Upper lobe of left lung (tissue), 6 donors: ENCODE measurements around the gene SULT1C2. TPM values are rescaled to one million over a fixed set of nuclear protein-coding genes. Genes with fewer than 3 reads are reported as not detected.
"Not testable (repeated sequence)": the region's sequence is repeated elsewhere in the genome, so short reads cannot be mapped to it uniquely, and the experiment has no call there.

Experiments used
- ATAC-seq, 2 donors: fragments of 200-7000 bp; cut with Tn5 transposase; one replicate each; pipeline ENCODE4 v1.9.1; 2022; ENCODE audit warnings: mild to moderate bottlenecking in 2 of 2, moderate library complexity in 2 of 2; ENCODE audit not compliant: low FRiP score in 2 of 2
- DNase-seq, 2 donors: peaks; one replicate each; pipeline ENCODE4 v3.0.0-alpha.2; 2019 to 2020
- H3K27ac ChIP-seq, 4 donors: fragments of 200-600 bp; sonication (generic); one replicate each; pipeline ENCODE4 v1.5.1; 2016 to 2019
- H3K27me3 ChIP-seq, 4 donors: fragments of 200-600 bp; sonication (generic); one replicate each; pipeline ENCODE4 v1.5.1; 2017 to 2019
- H3K36me3 ChIP-seq, 4 donors: fragments of 200-600 bp; sonication (generic); one replicate each; pipeline ENCODE4 v1.5.1; 2016 to 2019
- H3K4me1 ChIP-seq, 4 donors: fragments of 200-600 bp; sonication (generic); one replicate each; pipeline ENCODE4 v1.5.1; 2018 to 2019
- H3K4me3 ChIP-seq, 4 donors: fragments of 200-600 bp; sonication (generic); one replicate each; pipeline ENCODE4 v1.5.1; 2017 to 2019; ENCODE audit warnings: mild to moderate bottlenecking in 2 of 4, moderate library complexity in 1 of 4
- H3K9me3 ChIP-seq, 4 donors: fragments of 200-600 bp; sonication (generic); one replicate each; pipeline ENCODE4 v1.5.1; 2018 to 2019
- CTCF ChIP-seq, 6 experiments: fragments of 450-650 bp in 4 of 6; fragments of 200-600 bp in 2 of 6; sonication (generic) in 2 of 6; IDR thresholded peaks; one replicate each; pipeline ENCODE4 v1.5.1; 2016 to 2019; ENCODE audit warnings: antibody characterized with exemption in 6 of 6
- EP300 ChIP-seq, 4 donors: sonication (generic); formaldehyde crosslinking; IDR thresholded peaks; one replicate each; pipeline ENCODE4 v1.5.1; 2017; ENCODE audit warnings: antibody characterized with exemption in 4 of 4, control low read depth in 2 of 4
- POLR2A ChIP-seq, 4 donors: fragments of 450-650 bp; IDR thresholded peaks; one replicate each; pipeline ENCODE4 v1.5.1; 2016 to 2017; ENCODE audit warnings: antibody characterized with exemption in 4 of 4, mild to moderate bottlenecking in 2 of 4
- POLR2AphosphoS5 ChIP-seq, 2 donors: sonication (generic); formaldehyde crosslinking; IDR thresholded peaks; one replicate each; pipeline ENCODE4 v1.5.1; 2017; ENCODE audit warnings: antibody characterized with exemption in 2 of 2
- WGBS, 2 donors: methylation state at CpG; one replicate each; pipeline ENCODE4 v1.1.5; 2017 to 2018; 5-methylcytosine and 5-hydroxymethylcytosine counted together
- total RNA-seq, 6 donors: library from RNA; depleted of rRNA in 4 of 6; stranded (reverse); fragments of >200 nt in 4 of 6; gene quantifications; one replicate each; pipeline versions ENCODE4 v1.1.0 to v1.2.1, GENCODE V29; 2016 to 2021
- donor health status: DM: no; HTN: no; CAD: no; lungs with moderate emphysema.
- donor health status: DM: no; HTN: yes; CAD: no; lungs with severe emphysema.

SULT1C2 gene
- total RNA-seq, 6 donors from 2014 or later, result 0.49 to 7.7 (median 4.8) TPM

DNA sequence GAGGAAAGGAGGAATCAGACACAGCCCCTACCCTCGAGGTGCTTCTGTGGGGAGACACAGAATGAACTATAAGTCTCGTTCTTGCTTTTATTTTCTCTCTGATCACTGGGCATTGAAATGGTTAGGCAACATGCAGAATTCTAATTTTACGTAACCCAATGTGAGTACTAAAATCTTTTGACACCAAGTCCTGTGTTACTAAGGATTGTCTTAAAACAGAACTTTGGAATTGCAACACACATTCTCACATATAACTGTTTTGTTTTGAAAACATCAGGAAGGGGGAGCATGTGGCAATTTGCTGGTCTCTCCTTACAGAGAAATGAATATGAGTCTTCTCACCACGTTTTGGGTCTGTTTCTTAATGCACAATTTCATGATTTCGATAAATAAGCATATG, 65.4 kb downstream of the SULT1C2 start:
- Histone ChIP-seq H3K27ac (no peak overlapping the region), H3K4me1 (no peaks in the 10 kb centered on the region), H3K4me3 (no peak overlapping the region), H3K27me3 (no peaks in the 10 kb centered on the region), H3K9me3 (no peaks in the 10 kb centered on the region), H3K36me3 (no peaks in the 10 kb centered on the region)
- ATAC-seq (no peak), DNase-seq (no peak)
- TF ChIP-seq EP300 (IDR thresholded peaks at IDR 0.05) (no peak), POLR2A (IDR thresholded peaks at IDR 0.05) (no peak), CTCF (IDR thresholded peaks at IDR 0.05) (no peak), POLR2AphosphoS5 (IDR thresholded peaks at IDR 0.05) (no peak)
- WGBS, 2 donors, result 50 to 60% methylated on average over 5 of the region's 5 CpGs

GRCh38 chr2:108355906-108356734, 67.4 kb downstream of the SULT1C2 start:
- Histone ChIP-seq H3K4me3 (no peak overlapping the region), H3K27ac (no peak overlapping the region), H3K4me1 (no peaks in the 10 kb centered on the region), H3K9me3 (no peaks in the 10 kb centered on the region), H3K27me3 (no peaks in the 10 kb centered on the region), H3K36me3 (no peaks in the 10 kb centered on the region)
- DNase-seq (no peak), ATAC-seq (no peak)
- WGBS, 2 donors, result 50 to 81% methylated on average over 2 of the region's 2 CpGs
- TF ChIP-seq CTCF (IDR thresholded peaks at IDR 0.05), result no peak
- no peak for TF ChIP-seq POLR2A (IDR thresholded peaks at IDR 0.05)
- no peak for TF ChIP-seq EP300 (IDR thresholded peaks at IDR 0.05)
- TF ChIP-seq POLR2AphosphoS5 (IDR thresholded peaks at IDR 0.05), result no peak

DNA sequence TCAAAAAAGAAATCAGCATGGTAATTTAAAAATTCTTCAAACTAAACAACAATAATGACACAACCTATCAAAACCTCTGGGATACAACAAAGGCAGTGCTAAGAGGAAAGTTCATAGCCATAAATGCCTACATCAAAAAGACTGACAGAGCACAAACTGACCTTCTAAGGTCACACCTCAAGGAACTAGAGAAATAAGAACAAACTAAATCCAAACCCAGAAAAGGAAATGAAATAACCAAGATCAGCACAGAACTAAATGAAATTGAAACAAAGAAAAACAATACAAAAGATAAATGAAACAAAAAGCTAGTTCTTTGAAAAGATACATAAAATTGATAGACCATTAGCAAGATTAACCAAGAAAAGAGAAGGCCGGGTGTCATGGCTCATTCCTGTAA, 70.6 kb downstream of the SULT1C2 start:
- H3K9me3 ChIP-seq, DNase-seq: not testable (repeated sequence)
- WGBS, 2 donors, result 87 to 93% methylated on average over 1 of the region's 1 CpG

More for the DNA sequence above, 70.6 kb downstream of the SULT1C2 start:
- not testable (repeated sequence) for H3K27ac ChIP-seq, H3K4me3 ChIP-seq, H3K27me3 ChIP-seq, H3K36me3 ChIP-seq, ATAC-seq, H3K4me1 ChIP-seq

Other genes with a start within 250 kb of the SULT1C2 start
- gene SULT1C3, start 48.9 kb upstream of the SULT1C2 start, total RNA-seq, result not detected
- 10 to 100 TPM in 2 of 6 donors, 1 to 10 TPM in 4; 4.3 to 15.4 (median 9.0) TPM for gene SULT1C4, start 89.1 kb downstream of the SULT1C2 start, total RNA-seq
- 10 to 100 TPM; 30.7 to 96.4 (median 37.8) TPM for gene GCC2, start 160.3 kb downstream of the SULT1C2 start, total RNA-seq
- 100 to 1,000 TPM in 1 of 6 donors, 10 to 100 TPM in 5; 51.3 to 148 (median 87.7) TPM for gene LIMS1, start 245.6 kb downstream of the SULT1C2 start, total RNA-seq